ENCODE data around the gene PUS1. TPM values are rescaled to one million over a fixed set of nuclear protein-coding genes. Genes with fewer than 3 reads are reported as not detected.
A peak's percentile ranks its signal among the peaks of the same experiment; 100 is the strongest.

PUS1 gene
- total RNA-seq, 1 donor from 2014 or later = 60.3 TPM

DNA sequence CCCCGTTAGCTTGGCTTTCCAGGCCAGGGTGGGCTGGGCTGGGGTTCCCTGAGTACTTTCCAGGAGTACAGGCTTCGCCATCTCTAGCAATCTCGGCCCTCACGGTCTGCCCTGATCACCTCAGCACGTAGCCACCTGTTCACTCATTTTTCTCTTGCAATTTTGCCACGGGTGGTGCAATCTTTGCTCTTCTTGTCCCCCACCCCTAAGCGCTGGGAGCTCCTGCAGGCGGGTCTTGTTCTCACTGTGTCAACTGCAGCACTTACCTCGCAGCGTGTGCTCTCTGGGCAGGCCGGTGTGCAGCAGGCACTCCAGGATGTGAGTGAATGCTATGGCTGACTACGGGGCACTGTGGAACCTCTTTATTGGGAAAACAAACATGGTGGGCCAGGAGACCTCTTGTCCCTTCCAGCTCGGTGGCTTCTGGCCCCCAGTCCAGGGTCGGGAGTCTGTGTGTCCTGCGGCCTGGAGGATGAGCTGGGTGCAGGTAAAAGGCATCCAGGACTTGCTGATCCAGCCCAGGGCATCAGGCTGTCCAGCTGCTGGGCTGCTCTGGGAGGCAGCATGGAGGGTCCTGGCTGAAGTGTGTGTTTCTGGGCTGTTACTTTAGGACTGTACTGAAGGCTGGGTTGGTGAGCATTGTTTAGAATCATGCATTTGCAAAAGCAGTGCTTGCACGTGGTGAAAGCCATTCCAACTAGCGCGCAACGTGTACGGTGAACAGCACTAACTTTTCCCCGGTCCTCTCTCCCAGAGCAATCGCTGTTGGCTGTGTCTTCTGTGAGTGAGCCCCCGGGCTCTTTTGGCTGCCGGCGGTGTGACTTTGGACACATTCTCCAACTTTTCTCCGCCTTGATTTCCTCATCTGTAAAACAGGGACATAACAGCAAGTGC lies 36.1 kb upstream of the PUS1 start:
- intact Hi-C loops (cut with micrococcal nuclease) = loop anchor here (10.0 kb wide), 1 partner anchor 1018 kb away; the partner anchor contains the start of gene RAN
- Mint-ChIP-seq H3K9me3 (no peaks in the 10 kb centered on the region), H3K4me1 (peaks cover 20% of the 10 kb centered on the region), H3K27me3 (peaks cover 6% of the 10 kb centered on the region), H3K27ac (no peak overlapping the region), H3K4me3 (no peak overlapping the region), H3K36me3 (ENCODE audit: low read depth) (no peaks in the 10 kb centered on the region)
- TF ChIP-seq, protein P1, sequence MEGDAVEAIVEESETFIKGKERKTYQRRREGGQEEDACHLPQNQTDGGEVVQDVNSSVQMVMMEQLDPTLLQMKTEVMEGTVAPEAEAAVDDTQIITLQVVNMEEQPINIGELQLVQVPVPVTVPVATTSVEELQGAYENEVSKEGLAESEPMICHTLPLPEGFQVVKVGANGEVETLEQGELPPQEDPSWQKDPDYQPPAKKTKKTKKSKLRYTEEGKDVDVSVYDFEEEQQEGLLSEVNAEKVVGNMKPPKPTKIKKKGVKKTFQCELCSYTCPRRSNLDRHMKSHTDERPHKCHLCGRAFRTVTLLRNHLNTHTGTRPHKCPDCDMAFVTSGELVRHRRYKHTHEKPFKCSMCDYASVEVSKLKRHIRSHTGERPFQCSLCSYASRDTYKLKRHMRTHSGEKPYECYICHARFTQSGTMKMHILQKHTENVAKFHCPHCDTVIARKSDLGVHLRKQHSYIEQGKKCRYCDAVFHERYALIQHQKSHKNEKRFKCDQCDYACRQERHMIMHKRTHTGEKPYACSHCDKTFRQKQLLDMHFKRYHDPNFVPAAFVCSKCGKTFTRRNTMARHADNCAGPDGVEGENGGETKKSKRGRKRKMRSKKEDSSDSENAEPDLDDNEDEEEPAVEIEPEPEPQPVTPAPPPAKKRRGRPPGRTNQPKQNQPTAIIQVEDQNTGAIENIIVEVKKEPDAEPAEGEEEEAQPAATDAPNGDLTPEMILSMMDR (IDR thresholded peaks at IDR 0.05) = no peak
- POLR2A ChIA-PET = interaction anchor here (0.9 kb wide), 1 partner anchor 37 kb away, joined by 3 read pairs; no protein-coding TSS in a partner anchor
- CTCF ChIA-PET = no interaction called here
- no peak for DNase-seq
- no peak for ATAC-seq (ENCODE audit: low read depth)

DNA sequence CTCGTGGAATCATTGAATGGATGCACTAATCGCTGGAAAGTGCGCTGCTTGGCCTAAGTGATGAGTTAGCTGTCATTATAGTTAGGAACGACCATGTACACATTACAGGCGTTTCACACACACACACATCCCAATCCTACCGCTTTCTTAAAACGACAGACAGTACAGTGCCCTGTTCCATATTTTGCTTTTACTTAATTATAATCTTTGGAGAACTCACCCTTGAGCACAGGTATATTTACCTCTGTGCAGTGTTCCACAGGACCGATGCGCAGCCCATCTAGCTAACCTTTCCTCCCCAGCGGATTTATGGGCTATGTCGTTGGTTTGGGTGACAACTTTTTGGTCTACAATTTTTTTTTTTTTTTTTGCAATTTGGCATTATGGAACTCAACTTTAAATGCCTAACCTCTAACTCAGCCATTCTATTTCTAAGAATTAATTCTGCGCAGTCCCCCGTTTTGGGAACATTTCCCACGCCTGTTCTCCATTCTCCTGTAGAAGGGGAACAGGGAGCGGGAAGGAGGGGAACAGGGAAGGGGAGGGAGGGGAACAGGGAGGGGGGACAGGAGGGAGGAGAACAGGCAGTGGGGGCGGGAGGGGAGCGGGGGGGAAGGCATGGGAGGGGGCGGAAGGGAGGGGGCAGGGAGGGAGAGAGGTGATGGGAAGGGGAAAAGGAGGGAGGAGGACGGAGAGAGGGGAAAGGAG lies 35.3 kb upstream of the PUS1 start:
- intact Hi-C loops (cut with micrococcal nuclease) = loop anchor here (1.0 to 10.0 kb wide), 6 partner anchors 36 to 1019 kb away; partner anchors contain the start of genes EP400, MMP17, PUS1 and RAN
- Mint-ChIP-seq H3K36me3 (ENCODE audit: low read depth) (no peaks in the 10 kb centered on the region), H3K4me1 (peaks cover 22% of the 10 kb centered on the region), H3K27ac (no peak overlapping the region), H3K9me3 (no peaks in the 10 kb centered on the region), H3K27me3 (peaks cover 6% of the 10 kb centered on the region), H3K4me3 (peak overlapping the region; percentile 53)
- DNase-seq (no peak), ATAC-seq (ENCODE audit: low read depth) (no peak)
- TF ChIP-seq, protein P1 (IDR thresholded peaks at IDR 0.05) = no peak
- POLR2A ChIA-PET = no interaction called here
- CTCF ChIA-PET = no interaction called here

DNA sequence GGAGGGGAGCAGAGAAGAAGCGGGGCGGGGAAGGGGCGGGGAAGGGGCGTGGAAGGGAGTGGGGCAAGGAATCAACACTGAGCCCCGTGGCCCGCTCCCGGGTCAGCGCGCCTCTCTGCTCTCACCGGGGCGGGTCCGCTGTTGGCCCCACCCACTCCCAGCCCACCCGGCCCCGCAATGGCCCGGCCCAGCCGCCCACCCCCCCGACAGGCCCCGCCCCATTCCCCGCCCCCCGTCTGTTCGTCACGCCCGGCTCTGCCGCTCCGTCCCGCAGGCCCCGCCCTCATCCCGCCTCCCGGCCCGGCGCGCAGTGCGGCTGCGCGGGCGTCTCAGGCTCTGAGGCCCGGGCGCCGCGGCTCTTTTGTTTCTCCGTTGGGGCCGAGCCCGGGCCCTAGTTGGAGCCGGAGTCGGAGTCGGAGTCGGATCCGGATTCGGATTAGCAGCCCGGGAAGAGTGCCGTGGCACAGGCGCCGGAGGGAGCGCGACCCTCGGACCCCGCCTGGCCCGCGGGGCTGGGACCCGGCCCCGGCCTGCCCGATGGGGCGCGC lies 34.7 kb upstream of the PUS1 start, which contains the start of gene ULK1:
Gene ULK1, plus strand, starts transcription at position 310 of the 548 bp plus-strand sequence. CDS start 380 bp downstream, outside the sequence.
- no peaks in the 10 kb centered on the region for H3K36me3 Mint-ChIP-seq (ENCODE audit: low read depth)
- POLR2A ChIA-PET = no interaction called here
- H3K9me3 Mint-ChIP-seq = no peaks in the 10 kb centered on the region
- peak within 1 kb of the TSS; percentile 46 for H3K27ac Mint-ChIP-seq
- ATAC-seq (ENCODE audit: low read depth) (peak; percentile 86), DNase-seq (peak; percentile 97)
- TF ChIP-seq, protein P1 (IDR thresholded peaks at IDR 0.05) = no peak
- CTCF ChIA-PET = no interaction called here
- peak within 1 kb of the TSS; percentile 82 for H3K4me3 Mint-ChIP-seq
- intact Hi-C loops (cut with micrococcal nuclease) = loop anchor here (1.0 to 10.0 kb wide), 6 partner anchors 35 to 1020 kb away; partner anchors contain the start of genes EP400, MMP17, PUS1 and RAN
- peaks cover 3% of the 10 kb centered on the region for H3K27me3 Mint-ChIP-seq
- H3K4me1 Mint-ChIP-seq = peaks cover 22% of the 10 kb centered on the region

- no peak for ATAC-seq (ENCODE audit: low read depth)
- Mint-ChIP-seq H3K4me3 (peak overlapping the region; percentile 82), H3K9me3 (no peaks in the 10 kb centered on the region), H3K27ac (peak overlapping the region; percentile 46), H3K36me3 (ENCODE audit: low read depth) (no peaks in the 10 kb centered on the region), H3K27me3 (no peaks in the 10 kb centered on the region), H3K4me1 (peaks cover 22% of the 10 kb centered on the region)
- CTCF ChIA-PET = no interaction called here
- peak; percentile 24 for DNase-seq
- POLR2A ChIA-PET = interaction anchor here (1.3 to 1.6 kb wide), 2 partner anchors 29 to 55 kb away, joined by 3 to 14 read pairs; partner anchors contain the start of gene EP400
- intact Hi-C loops (cut with micrococcal nuclease) = loop anchor here (1.0 to 10.0 kb wide), 6 partner anchors 34 to 1020 kb away; partner anchors contain the start of genes EP400, MMP17, PUS1 and RAN
- TF ChIP-seq, protein P1 (IDR thresholded peaks at IDR 0.05) = no peak
Measured at GRCh38 chr12:131894981-131895639, 34.0 kb upstream of the PUS1 start.
